HG03565 (cell line): Measurements from ENCODE around the gene IRAK1.

Experiments
- ATAC-seq: cut with Tn5 transposase; IDR thresholded peaks from one replicate; pipeline ENCODE4 v1.9.1; 2021; ENCODE audit warnings: mild to moderate bottlenecking, moderate library complexity; ENCODE audit not compliant: unreplicated experiment

Gene IRAK1

DNA sequence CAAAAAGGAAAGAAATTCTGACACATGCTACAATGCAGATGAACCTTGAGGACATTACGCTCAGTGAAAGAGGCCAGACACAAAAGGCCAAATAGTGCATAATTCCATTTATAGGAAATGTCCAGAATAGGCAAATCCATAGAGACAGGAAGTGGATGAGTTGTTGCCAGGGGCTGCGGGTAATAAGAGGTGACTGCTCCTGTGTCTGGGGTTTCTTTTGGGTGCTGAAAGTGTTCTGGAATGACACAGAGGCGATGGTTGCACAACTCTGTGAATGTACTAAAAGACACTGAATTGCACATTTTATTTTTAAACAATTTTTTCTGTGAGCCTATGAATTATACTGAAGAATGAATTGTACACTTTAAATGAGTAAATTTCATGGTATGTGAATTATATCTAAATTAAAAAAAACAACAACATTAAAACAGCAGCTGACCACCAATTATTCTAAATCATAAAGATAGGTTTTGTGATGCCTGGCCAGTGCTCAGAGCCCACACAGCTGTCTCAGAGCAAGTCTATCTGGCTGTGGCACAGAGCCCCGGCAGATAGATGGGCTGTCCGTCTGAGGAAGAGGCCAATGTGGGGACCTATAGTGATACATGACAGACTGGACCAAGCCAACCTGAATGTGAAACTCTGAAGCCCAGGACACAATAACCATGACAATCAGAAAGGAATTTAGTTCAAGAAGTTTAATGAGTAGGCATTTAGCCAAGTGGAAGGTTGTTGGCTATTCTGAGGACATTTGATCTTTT lies 23.5 kb upstream of the IRAK1 start:
- no peak for ATAC-seq

DNA sequence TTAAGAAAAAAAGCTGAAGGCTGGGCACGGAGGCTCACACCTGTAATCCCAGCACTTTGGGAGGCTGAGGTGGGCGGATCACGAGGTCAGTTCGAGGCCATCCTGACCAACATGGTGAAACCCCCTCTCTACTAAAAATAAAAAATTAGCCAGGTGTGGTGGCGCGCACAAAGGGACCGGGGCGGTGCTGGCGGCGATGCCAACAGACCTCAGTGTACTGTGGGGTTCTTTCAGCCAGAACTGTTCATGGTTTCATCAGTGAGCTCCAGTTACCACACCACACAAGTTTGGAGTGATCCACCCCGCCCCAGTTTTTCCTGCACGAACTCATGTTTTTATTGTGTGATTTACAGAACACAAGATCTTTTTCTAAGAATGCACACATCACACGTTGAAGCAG lies 21.2 kb upstream of the IRAK1 start:
- no peak for ATAC-seq

DNA sequence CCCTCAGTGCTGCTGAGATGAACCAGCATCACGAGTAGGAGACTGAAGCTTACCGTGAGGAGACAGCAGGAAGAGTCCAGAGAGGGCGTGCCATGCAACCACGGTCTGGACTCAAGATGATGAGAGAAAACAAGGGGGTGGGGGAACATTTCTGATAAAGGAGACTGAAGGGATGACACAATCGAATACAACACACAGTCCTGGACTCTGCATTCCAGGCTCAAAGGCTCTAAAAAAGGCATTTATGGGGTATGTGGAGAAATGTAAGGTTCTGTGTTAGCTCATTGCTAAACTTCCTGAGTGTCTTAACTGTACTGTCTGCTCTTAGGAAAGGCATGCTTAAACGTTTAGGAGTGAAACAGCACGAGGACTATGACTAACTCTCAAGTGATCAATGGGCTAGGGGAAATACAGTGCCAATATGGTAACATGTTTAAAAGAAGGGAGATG lies 20.6 kb upstream of the IRAK1 start:
- ATAC-seq: no peak

DNA sequence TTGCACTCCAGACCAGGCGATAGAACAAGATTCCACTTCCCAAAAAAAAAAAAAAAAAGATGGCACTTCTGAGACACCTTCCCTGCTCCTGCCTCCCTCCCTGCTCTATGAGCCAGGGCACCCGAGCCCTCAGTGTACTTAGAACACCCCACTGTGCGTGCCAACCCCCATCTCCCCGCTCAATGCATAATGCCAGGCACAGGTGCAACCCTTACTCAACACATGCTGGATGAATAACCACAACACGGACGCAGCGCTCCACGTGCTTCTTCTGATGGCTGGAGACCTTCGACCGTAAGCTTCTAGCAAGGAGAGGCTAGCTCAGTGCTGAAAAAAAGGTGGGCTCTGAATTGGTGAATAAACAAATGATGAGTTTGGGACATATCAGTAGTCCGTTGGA lies 19.9 kb upstream of the IRAK1 start:
- ATAC-seq: no peak

DNA sequence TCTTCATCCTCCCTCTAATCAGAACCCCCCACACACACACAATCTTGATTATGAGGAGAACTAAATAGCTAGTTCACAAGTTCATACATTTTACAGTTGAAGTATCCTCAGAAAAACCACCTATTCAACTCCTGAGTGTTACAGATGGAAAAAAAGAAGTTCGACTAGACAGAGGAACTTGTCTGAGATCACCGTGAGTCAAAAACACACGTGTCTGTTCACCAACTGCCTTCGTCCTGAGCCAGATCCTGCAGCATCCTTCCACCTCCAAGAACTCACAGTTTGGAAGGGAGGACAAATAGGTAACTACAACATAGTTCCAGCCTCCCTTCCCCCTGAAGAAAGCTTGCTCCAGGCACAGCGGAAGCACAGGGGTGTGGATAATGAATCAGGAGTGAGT lies 19.0 kb upstream of the IRAK1 start:
- no peak for ATAC-seq

DNA sequence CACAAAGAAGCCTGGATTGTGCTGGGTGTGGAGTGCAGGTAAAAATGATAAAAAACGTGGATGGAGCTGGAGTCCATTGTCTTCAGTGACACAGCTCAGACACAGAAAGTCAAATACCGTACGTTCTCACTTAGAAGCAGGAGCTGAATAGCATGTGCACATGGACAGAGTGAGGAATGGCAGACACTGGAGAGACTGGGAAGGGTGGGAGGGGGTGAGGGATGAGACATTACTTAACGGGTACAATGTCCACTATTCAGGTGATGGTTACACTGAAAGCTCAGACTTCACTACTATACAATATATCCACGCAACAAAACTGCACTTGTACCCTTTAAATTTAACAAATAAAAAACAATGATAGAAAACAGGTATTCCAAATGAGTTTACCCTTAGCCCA lies 18.1 kb upstream of the IRAK1 start:
- ATAC-seq: no peak

DNA sequence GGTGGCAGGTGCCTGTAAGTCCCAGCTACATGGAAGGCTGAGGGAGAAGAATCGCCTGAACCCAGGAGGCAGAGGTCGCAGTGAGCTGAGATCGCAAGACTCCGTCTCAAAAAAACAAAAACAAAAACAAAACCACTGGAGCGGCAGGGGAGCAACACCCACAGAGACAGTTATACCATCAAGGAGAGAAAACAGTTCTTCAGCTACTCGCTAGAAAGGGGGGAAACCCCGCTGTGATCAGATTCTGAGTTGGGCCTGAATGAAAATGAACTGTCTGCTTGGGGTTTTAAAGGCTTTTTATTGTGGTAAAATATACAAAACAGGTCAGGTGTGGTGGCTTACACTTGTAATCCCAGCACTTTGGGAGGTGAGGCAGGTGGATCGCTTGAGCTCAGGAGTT lies 16.8 kb upstream of the IRAK1 start:
- ATAC-seq: no peak

DNA sequence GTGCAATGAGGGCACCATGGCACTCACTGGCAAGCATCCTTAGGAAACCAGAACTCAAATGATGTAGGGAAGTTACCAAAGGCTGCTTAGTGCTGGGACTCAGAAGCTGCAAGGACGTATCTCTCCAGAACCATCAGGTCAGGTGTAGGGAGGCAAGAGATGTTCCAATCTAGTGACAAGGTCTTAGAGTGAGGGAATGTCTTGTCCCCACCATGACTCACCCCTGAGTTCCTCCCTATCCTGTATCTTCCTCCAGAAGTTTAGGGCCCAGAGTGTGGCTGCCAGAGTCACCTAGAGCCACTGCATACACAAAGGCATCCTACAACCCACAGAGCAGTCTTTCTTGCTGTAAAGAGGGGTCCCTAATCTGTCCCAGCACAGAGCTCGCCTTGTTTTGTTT lies 14.1 kb upstream of the IRAK1 start:
- ATAC-seq: no peak

DNA sequence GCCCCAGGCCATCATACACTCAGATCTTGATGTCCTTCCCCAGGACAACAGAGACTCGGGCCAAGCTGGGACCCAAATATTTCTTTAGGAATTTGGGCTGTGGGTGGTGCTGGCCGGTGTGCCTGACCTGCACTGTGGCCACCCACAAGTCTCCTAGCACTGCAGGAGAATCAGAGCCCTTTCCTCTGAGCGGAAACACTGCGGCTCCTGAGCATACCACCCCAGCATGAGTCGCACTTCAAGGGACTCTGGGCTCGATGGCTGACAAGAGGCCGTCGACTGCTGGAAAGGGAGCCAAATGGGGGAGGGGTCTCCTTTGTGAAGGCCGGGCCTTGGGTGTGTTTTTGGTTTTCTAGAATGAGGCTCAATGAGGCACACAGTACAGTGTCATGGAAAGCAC lies 13.0 kb upstream of the IRAK1 start:
- ATAC-seq: no peak

DNA sequence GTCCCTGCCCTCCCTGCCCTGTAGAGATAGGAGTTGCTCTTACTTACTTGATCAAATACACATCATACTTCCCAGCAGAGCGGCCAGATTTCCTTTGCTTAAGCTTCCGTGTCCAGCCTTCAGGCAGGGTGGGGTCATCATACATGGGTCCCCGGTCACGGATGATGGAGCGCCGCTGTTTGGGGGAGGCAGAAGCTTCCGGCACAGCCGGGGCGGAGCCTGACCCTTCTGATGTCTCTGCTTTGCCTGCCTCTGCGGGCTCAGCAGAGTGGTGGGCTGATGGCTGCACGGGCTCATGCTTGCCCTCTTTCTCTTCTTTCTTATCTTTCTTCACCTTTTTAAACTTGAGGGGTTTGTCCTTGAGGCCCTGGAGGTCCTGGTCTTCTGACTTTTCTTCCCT lies 12.5 kb upstream of the IRAK1 start:
- ATAC-seq: no peak

DNA sequence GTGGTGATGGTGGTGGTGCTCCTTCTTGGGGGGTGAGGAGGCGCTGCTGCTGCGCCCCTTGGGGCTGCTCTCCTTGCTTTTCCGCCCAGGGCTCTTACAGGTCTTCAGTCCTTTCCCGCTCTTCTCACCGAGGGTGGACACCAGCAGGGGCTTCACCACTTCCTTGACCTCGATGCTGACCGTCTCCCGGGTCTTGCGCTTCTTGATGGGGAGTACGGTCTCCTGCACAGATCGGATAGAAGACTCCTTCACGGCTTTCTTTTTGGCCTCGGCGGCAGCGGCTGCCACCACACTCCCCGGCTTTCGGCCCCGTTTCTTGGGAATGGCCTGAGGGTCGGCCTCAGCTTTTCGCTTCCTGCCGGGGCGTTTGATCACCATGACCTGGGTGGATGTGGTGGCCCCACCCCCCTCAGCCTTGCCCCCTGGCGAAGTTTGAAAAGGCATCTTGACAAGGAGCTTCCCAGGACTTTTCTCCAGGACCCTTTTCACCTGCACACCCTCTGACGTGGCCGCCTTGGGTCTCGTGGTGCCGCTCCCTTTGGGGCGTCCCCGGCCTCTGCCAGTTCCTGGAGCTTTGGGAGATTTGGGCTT lies 11.1 kb upstream of the IRAK1 start:
- ATAC-seq: no peak

DNA sequence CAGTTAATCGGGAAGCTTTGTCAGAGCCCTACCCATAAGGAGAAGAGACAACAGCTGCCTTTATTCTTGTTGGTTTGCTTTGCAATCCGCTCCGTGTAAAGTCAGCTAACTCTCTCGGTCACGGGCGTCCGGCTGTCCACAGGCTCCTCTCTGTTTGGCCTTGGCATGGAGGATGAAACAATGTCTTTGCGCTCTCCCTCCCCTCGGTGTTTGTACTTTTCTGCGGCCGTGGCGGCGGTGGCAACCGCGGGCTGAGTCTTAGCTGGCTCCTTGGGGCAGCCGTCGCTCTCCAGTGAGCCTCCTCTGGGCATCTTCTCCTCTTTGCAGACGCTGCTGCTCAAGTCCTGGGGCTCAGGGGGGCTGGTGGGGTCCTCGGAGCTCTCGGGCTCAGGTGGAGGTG lies 10.6 kb upstream of the IRAK1 start:
- ATAC-seq: no peak

DNA sequence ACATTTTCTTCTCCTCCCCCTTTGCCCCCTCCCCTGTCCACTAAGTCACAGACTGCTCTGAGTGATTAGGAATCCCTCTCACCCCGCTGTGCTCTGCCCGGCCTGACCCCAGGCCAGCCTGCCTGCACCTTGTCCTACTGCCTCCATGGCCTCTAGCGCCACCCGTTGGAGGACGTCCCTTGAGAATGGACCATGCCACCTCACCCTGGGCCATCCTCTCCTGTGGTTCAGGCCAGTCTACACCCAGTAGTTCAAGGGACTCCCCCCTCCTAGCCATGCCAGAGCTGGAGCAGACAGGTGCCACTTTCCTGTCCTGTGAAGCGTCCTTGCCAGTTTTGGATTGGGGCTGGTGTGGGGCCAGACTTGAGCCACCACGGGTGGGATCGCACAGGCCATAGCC lies 9.7 kb upstream of the IRAK1 start:
- ATAC-seq: no peak

DNA sequence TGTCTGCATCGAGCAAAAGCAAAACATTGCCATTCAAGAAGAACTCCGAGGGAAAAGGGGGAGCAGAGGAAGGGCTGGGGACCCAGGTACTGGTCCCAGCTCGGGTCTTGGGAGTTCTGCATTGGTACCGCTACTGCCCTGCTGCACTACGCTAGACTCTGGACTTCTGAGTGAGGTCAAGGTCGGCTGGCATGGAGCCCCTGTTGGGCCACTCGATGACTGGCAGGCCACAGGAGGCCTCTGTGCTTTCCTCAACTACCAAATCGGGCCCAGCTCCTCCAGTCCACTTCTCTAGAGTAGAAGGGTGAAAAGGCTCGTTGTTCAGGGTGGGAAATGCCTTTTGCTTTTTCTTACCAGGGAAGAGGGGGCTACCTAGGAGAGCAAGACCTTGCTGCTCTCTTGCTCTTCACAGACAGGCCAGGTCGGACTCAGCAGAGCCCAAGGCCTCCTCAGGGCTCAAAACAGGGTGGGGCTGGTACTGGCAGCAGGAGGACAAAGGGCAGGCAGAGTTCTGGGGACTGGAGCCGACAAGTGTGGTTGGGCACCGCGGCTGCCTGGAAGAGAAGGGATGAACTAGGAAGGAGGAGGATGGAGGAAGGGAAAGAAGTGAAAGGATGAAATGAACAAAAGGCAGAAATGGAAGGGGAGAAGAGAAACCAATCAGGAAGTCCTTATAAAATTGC lies 8.9 kb upstream of the IRAK1 start:
- ATAC-seq: no peak

DNA sequence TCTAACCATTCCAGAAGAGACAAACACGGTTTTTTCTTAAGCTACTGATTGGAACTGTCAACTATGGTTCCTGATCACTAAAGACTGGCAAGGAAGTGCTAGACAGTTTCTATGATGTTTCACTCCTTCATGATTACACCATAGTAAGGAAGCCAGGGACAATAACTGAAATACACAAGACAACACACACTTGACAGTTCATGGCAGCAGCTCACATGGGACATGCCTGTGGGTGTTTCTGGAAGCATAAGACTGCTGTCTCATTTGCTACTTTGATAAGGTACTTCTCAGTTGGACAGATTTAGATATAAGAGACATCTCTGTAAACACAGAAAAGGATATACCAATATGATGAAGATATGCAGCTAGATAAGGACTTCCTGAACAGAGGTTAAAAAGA lies 8.3 kb upstream of the IRAK1 start:
- no peak for ATAC-seq

DNA sequence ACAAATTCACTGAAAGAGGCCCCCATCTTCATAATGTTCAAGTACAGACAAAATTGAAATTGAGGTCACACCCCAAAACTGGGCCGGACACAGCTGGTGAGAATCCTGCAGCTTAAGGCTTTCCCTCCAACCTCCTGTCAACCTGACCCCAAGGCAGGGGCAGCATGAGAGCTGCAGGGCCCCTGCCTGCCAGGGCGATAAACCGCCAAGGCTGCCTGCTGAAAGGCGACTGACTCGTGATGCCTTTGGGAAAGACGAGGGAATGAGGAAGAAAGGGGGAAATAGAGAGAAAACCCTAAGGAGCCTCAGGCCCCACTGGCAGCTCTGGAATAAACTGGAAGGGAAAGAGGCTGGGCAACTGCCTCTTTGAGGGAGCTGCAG lies 7.3 kb upstream of the IRAK1 start:
- ATAC-seq: no peak

DNA sequence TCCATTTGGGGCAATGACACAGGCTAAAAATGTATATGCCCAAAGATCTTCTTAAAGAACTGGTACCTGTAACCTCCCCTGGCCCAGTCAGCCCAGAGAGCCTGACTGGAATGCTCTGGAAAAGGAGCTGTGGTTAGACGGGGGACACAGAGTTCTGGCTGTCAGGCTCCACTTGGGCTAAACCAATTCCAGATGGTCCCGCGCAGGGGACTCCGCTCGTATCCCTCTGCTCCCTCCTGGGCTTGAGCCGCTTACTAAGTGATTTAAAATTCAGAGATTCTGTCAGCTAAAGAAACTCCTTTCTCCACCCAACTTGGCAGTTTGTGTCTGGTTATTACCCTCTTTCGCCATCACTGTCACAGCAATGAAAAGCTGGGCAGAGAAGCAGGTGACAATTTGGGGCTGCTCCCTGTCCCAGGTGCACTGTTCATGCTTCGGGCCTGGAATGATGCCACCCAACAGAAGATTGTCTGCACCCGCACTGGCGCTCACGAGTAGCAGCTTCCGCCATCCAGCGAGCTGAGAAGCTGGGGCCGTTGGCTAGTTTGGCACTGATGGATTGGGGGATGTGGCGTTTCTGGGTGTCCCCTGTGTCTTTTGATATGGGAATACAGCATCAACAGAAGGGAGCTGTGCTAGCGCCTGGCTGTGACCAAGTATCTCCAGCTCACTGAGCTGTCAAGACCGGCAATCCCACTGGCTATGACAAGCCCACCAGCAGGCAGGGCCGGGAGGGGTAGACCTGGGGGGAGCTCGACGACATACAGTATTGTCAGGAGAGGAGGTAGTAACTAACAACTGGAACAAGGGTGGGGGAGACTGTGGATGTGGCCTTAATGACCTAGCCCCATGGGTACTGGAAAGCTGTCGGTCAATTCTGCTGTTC lies 6.7 kb upstream of the IRAK1 start:
- ATAC-seq: no peak

DNA sequence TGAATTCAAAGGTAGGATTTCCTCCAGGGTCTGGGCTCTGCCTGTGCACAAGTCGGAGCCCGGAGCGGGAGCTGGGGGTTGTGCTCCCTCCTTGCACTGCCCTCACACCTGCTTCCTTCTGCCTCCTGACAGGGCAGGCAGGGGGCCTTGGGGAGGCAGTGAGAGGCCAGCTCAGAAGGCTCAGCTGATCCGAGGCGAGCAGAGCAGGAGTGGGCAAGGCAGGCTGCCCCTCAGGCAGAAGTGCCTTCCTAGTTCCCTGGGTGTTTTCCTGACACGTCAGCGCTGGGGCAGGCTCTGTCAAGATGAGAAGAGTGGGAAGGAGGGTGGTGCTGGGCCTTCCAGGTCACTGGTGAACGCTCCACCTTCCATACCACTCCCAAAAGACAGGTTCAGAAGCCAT lies 5.5 kb upstream of the IRAK1 start:
- no peak for ATAC-seq

DNA sequence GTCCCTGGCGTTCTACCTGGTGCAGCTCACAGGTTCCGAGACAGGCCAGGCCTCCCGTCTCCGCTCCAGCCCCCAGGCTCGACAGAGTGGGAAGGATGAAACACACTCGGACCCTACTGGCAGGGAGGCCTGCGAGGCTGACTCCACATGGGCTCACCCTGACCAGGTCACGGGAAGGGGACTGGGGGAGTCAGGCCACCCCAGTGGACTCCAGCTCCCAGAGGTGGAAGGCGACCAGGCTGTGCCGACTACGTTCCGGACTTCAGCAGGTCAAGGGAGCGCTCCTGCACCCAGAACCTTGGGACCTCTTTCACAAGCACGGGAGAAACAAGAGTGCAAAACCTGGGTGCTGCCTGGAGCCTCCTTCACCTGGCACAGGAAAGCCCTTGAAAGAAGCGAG lies 4.6 kb upstream of the IRAK1 start:
- ATAC-seq: no peak

DNA sequence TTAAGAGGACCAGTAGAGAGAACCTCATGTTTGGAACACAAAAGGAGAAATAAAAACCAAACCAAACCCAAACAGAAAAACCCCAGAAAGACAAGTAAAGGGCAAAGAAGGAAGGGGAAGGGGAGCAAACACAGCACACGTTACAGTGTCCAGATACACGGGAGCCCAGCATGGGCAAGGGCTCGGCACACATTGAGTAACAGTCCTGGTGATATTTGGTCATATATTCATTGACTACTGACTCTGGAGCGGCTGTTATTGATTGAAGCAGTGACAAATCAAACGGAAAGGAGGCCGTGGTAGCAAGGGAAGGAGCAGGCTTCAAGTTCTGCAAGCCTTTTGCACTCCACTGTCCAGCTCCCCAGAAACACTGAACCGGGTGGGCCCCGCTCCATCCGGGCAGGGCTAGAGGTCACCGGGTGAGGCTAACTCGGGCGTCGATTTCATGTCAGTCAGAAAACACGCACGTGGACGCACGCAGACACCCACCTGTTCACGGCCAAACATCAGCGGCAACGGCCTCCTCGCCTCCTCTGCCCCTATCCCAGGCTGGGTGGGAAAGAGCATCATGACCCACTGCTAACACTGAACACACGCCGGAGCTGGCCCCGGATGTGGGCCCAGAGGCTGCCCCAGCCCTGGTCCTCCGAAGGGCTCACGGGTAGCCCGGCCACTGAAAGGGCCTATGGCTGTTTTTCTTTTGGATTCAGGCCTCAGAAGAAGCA lies 3.7 kb upstream of the IRAK1 start:
- no peak for ATAC-seq

DNA sequence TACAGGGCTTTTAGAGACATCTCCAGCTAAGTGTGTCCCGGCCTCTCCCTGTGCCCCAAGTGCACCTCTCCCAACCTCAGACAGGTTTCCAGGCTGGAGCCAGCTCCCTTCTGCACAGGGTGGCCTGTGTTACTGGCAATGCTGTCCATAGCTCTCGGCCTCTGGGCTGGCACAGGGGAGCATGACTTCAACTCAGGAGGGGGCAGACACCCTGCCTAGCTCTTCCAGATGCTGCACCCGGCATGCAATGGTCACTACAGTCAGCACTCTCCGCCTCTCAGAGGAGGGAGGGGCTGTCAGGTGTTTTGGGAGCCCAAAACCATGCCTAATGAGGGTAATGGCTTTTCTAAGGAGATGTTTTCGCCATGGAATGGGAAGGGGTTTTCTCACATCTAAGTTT lies 2.4 kb upstream of the IRAK1 start:
- no peak for ATAC-seq
